NCI-H2029 (cell line): ENCODE results near the gene TCP11L2.
"Not testable (repeated sequence)": the region's sequence is repeated elsewhere in the genome, so short reads cannot be mapped to it uniquely, and the experiment has no call there.

Experiments used
- DNase-seq: peaks from one replicate; lab custom pipeline; 2025; lab: John Stamatoyannopoulos, UW

TCP11L2 gene

GRCh38 chr12:106343214-106343528 is 40.6 kb downstream of the TCP11L2 start:
- no peak for DNase-seq

GRCh38 chr12:106344131-106344530 is 41.6 kb downstream of the TCP11L2 start:
- no peak for DNase-seq

GRCh38 chr12:106345746-106346145 is 43.2 kb downstream of the TCP11L2 start:
- no peak for DNase-seq

GRCh38 chr12:106348411-106348810 is 45.9 kb downstream of the TCP11L2 start:
- DNase-seq, result no peak

- DNase-seq, result no peak
Measured at GRCh38 chr12:106353175-106353574, 50.6 kb downstream of the TCP11L2 start.

- DNase-seq, result peak; percentile 94
Measured at GRCh38 chr12:106357549-106358395, 55.2 kb downstream of the TCP11L2 start, which contains the start of gene POLR3B. TSS of gene POLR3B (plus strand) at chr12:106357748. CDS start at chr12:106357880, 132 bp downstream.

- DNase-seq, result no peak
Measured at GRCh38 chr12:106358396-106359241, 56.1 kb downstream of the TCP11L2 start.

GRCh38 chr12:106359646-106360399 is 57.3 kb downstream of the TCP11L2 start:
- DNase-seq, result no peak

- DNase-seq, result no peak
Measured at GRCh38 chr12:106360400-106360994, 58.0 kb downstream of the TCP11L2 start.

- DNase-seq, result no peak
Measured at GRCh38 chr12:106362971-106363370, 60.4 kb downstream of the TCP11L2 start.

- no peak for DNase-seq
Measured at GRCh38 chr12:106364261-106364660, 61.7 kb downstream of the TCP11L2 start.

GRCh38 chr12:106369624-106370346 is 67.3 kb downstream of the TCP11L2 start:
- no peak for DNase-seq

GRCh38 chr12:106378788-106379187 is 76.3 kb downstream of the TCP11L2 start:
- DNase-seq, result no peak

- no peak for DNase-seq
Measured at GRCh38 chr12:106380954-106381353, 78.4 kb downstream of the TCP11L2 start.

GRCh38 chr12:106381866-106382265 is 79.3 kb downstream of the TCP11L2 start:
- DNase-seq, result not testable (repeated sequence)

- DNase-seq, result no peak
Measured at GRCh38 chr12:106386813-106387535, 84.4 kb downstream of the TCP11L2 start.

GRCh38 chr12:106387848-106388377 is 85.4 kb downstream of the TCP11L2 start:
- no peak for DNase-seq

GRCh38 chr12:106389151-106389550 is 86.6 kb downstream of the TCP11L2 start:
- no peak for DNase-seq

GRCh38 chr12:106392759-106393158 is 90.2 kb downstream of the TCP11L2 start:
- DNase-seq, result no peak
